Measurements from ENCODE around the gene CHRNB2.

CHRNB2 gene

DNA sequence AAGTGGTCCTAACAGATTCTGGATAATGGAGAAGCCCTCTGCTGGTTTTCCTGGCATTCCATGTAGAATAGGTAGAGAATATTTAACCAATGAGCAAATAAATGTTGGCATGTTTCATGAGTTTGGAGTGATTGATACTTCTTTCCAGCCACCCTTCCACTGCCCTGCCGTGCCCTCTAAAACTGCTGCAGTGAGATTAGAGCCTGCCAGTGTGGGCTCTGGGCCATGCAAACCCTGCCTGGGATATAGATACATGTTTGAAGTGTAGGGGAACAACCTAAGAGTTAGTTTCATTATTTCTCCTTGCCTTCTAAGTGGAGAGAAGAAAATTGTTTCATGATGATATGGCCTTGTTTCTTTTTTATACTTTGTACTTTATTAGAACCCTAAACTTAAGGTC lies 19.6 kb upstream of the CHRNB2 start:
- TF ChIP-seq, protein P1, sequence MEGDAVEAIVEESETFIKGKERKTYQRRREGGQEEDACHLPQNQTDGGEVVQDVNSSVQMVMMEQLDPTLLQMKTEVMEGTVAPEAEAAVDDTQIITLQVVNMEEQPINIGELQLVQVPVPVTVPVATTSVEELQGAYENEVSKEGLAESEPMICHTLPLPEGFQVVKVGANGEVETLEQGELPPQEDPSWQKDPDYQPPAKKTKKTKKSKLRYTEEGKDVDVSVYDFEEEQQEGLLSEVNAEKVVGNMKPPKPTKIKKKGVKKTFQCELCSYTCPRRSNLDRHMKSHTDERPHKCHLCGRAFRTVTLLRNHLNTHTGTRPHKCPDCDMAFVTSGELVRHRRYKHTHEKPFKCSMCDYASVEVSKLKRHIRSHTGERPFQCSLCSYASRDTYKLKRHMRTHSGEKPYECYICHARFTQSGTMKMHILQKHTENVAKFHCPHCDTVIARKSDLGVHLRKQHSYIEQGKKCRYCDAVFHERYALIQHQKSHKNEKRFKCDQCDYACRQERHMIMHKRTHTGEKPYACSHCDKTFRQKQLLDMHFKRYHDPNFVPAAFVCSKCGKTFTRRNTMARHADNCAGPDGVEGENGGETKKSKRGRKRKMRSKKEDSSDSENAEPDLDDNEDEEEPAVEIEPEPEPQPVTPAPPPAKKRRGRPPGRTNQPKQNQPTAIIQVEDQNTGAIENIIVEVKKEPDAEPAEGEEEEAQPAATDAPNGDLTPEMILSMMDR (IDR thresholded peaks at IDR 0.05; ENCODE audit: low read depth, low read length), result no peak
- no peak overlapping the region for H3K4me3 ChIP-seq (ENCODE audit: low read depth, low read length)

DNA sequence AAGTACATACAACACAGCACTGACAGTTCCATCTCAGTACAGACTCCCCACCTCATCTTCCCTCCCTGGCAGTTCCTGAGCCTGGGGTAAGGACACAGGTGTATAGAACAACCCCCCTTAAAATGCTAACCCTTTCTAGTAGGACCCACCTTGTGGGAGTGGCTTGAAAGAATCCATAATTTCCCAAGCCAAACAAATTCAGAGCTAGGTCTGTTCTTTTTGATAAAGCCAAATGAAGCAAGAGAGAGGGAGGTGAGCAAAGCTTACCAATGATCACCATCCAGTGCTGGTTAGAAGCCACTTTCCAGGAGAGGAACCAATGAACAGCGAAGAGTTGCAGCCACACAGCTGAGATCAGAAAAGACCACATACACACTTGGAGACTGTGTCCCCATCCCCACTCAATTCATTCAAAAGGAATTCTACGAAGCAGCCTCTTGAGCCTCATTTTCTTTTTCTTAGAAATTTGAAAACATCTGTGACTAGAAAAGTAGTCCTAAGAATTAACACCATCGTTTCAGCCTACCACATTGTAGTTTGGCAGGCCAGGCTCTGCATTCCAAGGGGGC lies 18.3 kb upstream of the CHRNB2 start:
- no peak overlapping the region for H3K4me3 ChIP-seq (ENCODE audit: low read depth, low read length)
- TF ChIP-seq, protein P1 (IDR thresholded peaks at IDR 0.05; ENCODE audit: low read depth, low read length), result no peak

DNA sequence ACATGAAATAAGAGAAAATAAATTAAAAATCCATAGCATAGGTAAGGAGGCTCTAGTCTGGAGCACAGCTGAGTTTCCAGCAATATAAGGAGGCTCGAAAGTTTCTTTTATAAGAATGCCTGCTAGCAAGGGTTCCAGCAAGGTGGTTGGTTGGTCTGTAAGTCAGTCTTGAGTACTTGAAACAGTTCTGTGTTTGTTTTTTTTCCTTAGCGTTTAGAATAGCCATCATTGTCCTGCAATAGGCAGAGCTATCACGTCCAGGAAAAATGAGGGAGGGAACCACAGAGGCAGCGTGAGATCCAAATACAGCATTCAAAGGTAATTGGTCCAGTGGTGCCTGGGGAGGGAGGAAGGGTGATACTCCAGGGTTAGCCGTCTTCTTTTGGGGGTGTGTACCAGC lies 17.5 kb upstream of the CHRNB2 start:
- H3K4me3 ChIP-seq (ENCODE audit: low read depth, low read length), result no peak overlapping the region
- TF ChIP-seq, protein P1 (IDR thresholded peaks at IDR 0.05; ENCODE audit: low read depth, low read length), result no peak

DNA sequence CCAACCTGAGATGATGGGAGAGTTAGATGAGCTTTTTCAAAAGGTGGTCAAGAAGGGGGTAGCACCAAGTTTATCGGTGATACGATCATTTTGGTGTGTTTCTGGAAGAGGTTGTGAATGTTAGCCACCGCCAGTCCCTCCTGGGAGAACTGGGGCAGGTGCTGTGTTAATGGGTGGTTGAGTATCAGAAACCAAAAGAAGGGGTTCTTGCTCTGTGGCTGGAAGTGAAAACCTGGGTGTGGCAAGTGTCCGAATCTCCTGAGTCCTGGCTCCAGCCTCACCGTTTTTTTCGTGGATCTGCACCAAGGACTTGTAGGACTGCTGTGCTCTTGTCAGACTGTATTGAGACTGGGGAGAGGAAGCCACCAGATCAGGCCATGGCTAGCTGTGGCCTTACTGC lies 16.9 kb upstream of the CHRNB2 start:
- no peak overlapping the region for H3K4me3 ChIP-seq (ENCODE audit: low read depth, low read length)
- TF ChIP-seq, protein P1 (IDR thresholded peaks at IDR 0.05; ENCODE audit: low read depth, low read length), result no peak

DNA sequence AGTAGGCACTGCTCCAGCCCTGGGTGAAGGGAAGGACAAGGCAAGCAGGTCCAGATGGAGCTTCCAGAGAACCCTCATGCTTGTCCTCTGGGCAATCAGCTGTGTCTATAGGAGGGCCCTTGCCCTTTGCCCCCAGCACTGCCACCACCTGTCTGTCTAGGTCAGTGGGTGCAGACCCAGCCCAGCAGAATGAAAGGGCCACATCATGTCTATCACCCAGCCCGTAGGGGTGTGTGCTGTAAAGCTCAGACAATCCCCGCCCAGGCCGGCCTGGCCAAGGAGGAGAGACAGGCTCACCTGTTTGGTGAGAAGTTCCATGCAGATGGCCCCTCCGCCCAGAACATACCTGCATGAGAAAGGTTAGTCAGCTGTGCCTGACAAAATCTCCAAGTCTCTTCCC lies 16.1 kb upstream of the CHRNB2 start:
- TF ChIP-seq, protein P1 (IDR thresholded peaks at IDR 0.05; ENCODE audit: low read depth, low read length), result no peak
- H3K4me3 ChIP-seq (ENCODE audit: low read depth, low read length), result no peak overlapping the region

DNA sequence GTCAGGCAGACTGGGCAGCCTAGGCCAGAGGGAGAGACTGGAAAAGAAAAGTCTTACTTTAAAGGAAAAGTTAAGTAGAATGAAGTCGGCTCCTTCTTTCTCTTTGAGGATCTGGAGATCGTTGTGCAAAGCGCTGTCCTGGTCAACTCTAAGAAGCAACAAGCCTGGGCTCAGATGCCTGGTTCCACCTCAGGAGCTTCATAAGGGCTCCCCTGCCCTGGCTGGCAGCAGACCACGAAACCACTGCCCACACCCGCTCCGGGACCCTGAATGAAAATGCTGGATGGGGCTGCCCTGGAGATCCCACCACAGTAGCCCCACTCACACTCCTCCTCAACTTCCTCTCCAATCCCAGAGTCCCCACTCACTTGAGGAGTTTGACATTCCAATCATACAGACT lies 15.5 kb upstream of the CHRNB2 start:
- TF ChIP-seq, protein P1 (IDR thresholded peaks at IDR 0.05; ENCODE audit: low read depth, low read length), result no peak

DNA sequence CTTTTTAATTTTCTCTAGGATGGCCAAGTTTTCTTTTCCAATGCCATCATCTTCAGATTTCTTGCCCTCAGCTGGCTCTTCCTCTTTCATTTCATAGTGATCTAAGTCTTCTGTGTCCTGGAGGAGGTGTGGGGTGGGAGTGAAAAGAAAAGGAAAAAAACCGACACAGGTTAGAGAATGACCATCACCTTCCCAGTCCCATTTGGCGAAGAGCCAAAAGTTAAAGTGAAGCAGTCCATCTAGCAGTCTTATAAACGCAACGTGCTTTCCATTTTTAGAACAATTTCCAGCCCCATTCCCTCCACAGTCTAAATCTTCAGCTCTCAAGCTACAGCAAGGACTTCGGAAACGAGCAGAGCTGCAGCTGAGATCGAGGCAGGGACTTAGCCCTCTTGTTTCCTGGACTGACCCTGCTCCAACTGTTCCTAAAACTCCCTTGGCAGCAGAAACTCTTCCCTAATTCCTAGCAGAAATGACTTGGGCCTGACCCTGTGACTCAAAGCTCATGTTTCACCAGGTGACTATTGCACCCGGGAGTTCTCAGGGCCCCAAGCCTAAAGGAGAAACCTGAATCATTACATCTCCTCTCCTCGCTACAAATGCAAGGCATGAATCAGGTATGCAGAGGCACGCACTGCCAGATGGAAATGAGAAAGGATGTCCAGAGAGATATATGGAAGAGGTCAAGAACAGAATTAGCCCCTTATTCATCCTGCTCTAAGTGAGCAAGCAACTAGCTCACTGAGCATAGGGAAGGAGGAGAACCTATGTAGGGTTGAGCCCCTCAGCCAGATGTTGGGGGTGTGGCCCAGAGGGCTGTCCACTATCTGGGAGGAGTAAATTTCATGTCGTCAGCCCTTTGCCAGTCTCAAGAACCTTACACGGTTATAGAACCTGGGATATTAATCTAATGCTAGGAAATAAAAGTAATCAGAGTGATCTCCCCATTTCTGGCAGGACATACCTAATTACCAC lies 14.2 kb upstream of the CHRNB2 start:
- TF ChIP-seq, protein P1 (IDR thresholded peaks at IDR 0.05; ENCODE audit: low read depth, low read length), result no peak
- no peak overlapping the region for H3K4me3 ChIP-seq (ENCODE audit: low read depth, low read length)

More for the DNA sequence above, 15.5 kb upstream of the CHRNB2 start:
- H3K4me3 ChIP-seq (ENCODE audit: low read depth, low read length), result no peak overlapping the region

Measured in WI38 (cell line).